Stimulated activated CD8-positive, alpha-beta memory T cell treated with anti-CD3 and anti-CD28 coated beads, Interleukin-7, amount 100 ng/mL, for 1 hour (primary cell): ENCODE data around the gene CCDC148.
"Not testable (repeated sequence)": the region's sequence is repeated elsewhere in the genome, so short reads cannot be mapped to it uniquely, and the experiment has no call there.

Source experiments
- DNase-seq, 2 donors: peaks; one replicate each; pipeline ENCODE4 v3.0.0-alpha.2; 2020; ENCODE audit warnings: low read depth in 2 of 2

CCDC148 gene

DNA sequence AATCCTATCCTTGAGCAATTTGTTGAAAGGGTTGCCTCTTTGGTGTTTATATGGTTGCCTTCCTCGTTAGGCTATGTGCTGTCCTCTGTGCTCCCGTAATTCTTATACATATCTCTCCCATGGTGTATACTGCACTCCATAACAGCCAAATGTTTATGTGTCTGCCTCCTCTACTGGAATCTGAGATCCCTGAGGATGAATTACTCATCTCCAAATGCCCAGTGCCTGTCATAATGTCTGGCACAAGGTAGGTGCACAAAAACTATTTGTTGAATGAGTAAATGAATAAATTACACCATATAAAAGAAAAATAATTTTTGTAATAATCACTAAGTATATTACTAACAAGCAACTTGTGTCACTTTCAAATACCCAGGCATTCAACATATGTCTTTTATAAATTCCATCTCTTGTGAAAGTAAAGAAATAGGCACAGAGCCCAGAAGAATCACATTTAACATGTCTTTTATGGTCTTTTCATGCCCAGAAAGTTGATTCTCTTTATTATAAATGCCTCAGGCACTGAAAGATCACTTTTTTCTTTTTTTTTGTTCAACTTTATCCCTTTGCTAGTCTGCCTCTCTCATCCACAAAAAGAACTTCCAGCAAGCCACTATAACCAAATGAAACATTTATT lies 164.9 kb downstream of the CCDC148 start:
- no peak for DNase-seq

DNA sequence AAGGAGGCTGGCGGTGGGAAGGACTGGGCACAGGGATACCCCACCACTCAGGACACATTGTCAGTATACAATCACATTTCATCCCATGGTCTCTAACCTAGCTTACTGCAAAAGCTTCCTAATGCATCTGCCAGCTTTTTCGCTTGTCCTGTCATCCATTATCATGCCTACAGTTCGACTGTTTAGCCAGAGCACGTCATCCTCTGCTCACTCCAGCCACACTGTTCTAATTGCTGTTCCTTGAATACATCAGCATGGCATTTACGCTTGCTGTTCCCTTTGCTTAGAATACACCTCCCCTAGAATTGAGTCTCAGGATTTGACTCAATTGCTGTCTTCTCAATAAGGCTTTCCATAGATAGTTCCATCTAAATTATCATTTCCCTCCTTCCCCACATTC lies 166.3 kb downstream of the CCDC148 start:
- DNase-seq: no peak

- no peak for DNase-seq
Observed at GRCh38 chr2:158276619-158277471, 179.7 kb downstream of the CCDC148 start.

GRCh38 chr2:158273791-158274190 lies 182.8 kb downstream of the CCDC148 start:
- DNase-seq: no peak

DNA sequence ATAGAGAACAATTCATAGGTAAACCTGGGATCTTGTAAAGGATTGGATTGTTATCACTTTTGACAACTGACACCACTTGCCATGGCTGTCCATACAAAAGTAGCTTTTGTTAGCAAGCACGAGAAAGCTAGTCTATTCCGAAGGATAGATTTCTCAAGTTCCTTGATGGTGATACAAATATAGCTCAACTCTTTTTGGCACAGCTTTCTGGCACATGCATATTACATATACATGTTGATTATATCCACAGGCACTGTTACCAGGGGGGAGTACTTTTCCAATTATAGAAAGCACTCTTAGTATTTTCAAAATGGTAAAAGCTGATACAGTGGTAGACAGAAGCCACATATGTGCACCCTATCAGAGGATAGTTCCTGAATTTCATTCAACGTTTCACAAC lies 186.0 kb downstream of the CCDC148 start:
- no peak for DNase-seq

DNA sequence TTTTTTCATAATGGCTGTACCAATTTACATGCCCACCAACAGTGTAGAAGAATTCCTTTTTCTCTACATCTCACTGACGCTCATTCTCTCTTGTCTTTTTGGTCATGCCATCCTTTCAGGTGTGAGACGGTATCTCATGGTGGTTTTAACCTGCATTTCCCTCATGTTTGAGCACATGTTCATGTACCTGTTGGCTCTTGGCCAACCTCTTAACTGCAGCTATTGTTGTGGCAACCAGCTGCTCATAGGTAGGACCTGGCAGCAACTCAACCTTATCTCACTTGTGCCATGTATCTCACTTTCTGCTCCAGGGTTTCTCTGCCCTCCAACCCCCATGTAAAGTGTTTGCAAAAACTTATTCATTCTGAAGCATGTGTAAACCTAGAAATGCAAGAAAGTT lies 187.4 kb downstream of the CCDC148 start:
- no peak for DNase-seq

DNA sequence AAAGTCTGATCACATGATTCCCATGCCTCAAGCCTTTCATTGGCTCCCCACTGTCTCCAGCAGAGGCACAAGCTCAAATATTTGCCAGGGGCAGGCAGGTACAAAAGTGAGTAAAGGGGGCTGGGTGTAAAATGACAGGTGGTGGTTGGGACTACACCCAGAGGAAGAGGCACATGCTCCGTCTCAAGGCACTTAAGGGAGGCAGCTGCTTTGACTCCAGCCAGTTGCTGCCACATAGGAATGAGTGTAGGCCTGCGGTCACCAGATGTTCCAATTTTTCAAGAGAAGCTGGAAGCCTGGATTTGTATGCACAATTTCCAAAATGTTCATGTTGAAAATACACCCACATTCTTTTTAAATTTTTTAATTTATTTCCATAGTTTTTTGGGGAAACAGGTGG lies 190.4 kb downstream of the CCDC148 start:
- no peak for DNase-seq

DNA sequence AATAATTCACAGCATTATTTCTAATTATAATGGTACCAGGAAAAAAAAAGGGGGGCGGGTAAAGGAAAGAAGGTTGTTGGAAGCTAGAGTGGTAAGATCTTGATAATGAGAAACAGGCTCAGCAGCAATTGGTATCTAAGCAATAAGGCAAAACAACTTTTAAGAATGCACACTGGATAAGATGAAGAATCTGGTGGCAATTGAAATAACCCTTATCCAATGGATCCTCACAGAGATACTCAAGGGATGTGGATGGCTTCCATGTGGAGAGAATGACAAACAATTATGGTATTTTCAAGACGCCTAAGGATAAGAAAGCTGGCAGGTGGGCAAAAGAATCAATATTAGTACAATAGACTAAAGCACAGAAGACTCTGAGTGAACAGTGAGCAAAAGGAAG lies 201.3 kb downstream of the CCDC148 start:
- no peak for DNase-seq

GRCh38 chr2:158253170-158253569 lies 203.4 kb downstream of the CCDC148 start:
- DNase-seq: no peak

- no peak for DNase-seq
Observed at GRCh38 chr2:158251356-158251755, 205.2 kb downstream of the CCDC148 start.

GRCh38 chr2:158243392-158243791 lies 213.2 kb downstream of the CCDC148 start:
- DNase-seq: no peak

DNA sequence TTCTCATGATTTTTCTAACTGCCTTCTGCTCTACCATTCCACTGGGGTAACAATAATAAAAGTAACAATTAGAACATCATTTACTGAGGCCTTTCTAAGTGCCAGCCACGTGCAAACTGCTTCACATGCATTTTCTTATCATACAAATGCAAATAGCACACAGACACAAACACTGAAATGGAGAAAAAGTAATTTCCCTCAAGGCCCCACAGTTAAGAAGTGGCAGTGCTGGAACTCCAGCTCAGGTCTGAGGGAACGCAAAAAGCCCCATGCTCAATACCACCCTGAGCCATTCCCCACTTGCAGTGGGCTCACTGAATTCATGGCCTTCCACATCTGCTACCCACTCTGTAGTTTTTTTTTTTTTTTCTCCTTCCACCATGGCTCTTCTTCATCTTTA lies 214.3 kb downstream of the CCDC148 start:
- DNase-seq: no peak

DNA sequence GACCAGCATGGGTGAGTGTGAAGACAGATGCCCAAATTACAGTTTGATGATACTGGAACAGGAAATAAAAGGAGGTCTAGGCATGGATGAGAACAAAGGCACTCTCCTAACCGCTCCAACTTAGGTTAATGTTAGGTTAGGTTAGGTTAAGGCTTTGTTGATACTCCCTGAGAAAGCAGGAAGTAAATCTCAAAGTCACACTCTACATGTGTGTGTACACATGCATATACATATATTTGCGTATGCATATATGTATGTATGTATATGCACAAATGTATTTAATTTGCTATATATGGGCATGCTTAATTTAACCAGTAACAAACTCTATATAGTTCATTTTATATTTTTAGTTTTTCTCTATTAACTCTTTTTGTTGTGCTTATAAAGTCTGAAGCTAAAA lies 215.6 kb downstream of the CCDC148 start:
- DNase-seq: no peak

DNA sequence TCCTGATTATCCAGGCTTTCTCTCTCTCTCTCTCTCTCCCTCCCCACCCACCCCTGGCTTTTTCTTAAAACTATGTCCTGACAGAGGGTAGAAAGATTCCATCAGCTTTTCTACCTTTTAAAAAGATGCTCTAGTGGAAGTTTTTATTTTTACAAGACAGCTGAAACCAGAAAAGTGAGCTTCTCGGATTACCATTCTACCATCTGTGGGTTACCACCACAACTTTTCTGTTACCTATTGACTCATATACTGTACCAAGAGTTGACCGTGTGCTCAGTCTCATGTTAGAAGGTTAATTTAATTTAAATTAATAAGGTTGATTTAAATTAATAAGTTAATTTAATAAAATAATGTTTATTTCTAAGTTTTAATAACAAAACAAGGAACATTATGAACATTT lies 217.3 kb downstream of the CCDC148 start:
- DNase-seq: no peak

DNA sequence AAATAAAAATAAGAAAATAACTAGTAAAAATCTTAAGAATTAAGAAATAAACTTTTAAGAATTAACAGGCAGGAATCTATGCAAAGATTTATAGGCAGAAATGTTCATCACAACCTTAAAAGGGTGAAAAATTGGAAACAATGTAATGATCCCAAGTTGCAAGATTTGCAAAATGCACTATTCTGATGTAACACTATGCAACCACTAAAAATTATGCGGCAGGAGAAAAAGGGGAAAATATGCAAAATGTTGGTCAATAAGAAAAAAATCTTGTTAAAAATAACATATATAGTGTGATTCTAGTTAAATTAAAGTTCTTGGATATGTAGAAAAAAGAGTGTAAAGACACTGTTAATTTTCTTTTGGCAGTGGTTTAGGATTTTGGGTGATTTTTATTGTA lies 222.1 kb downstream of the CCDC148 start:
- no peak for DNase-seq

DNA sequence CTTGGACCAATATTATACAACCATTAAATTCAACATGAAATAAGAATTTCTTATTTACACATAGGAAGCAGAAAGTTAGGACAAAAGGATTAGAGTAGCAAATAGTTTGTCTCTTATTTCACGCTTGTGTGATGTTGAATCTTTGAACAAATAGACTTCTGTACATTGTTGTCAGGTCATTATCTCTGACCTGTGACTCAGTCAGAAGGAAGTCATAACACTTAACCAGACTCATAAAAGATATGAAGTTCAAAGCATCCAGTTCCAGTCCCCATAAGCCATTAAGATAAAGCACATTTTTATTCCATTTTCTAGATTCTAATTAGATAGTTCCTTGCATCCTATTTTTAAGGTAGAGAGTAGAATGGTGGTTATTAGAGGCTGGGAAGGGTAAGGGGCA lies 224.1 kb downstream of the CCDC148 start:
- no peak for DNase-seq

GRCh38 chr2:158228943-158229508 lies 227.5 kb downstream of the CCDC148 start:
- DNase-seq: no peak

GRCh38 chr2:158223066-158223465 lies 233.5 kb downstream of the CCDC148 start:
- DNase-seq: not testable (repeated sequence)

- DNase-seq: no peak
Observed at GRCh38 chr2:158221063-158222020, 235.2 kb downstream of the CCDC148 start.

DNA sequence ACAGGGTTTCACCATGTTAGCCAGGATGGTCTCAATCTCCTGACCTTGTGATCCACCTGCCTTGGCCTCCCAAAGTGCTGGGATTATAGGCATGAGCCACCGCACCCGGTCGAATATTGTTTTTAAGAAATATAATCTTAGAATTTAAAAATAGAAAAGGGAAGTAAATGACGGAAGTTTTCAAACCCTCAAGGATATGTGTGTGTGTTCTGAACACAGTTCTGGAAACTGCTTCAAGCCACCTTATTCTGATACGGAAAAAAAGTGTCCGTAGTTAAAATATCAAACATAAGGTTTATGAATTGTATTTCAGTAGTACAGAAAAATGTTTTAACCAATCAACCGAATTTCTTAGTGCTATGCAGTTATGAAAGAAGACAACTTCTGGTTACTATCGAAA lies 239.0 kb downstream of the CCDC148 start:
- DNase-seq: no peak

- DNase-seq: no peak
Observed at GRCh38 chr2:158214431-158214830, 242.1 kb downstream of the CCDC148 start.

DNA sequence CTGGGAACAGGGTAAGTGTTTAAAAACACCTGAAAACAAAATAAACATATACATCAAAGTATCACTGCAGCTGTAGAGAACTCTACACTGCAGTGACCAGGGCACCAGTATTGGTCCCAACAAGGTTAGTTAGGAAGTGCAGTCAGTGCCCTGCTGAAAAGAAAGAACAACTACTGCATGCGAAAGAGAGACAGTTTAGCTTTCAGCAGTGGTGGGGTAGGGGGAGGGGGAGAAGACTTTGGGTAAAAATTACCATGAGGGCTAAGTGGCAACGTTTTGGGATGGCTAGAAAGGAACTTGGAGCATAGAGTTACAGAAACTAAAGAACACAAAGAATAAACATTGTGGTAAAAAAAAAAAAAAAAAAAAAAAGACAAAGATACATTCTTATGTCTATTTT lies 242.8 kb downstream of the CCDC148 start:
- DNase-seq: no peak
